ENCODE results near the gene NR2F2.

DNA sequence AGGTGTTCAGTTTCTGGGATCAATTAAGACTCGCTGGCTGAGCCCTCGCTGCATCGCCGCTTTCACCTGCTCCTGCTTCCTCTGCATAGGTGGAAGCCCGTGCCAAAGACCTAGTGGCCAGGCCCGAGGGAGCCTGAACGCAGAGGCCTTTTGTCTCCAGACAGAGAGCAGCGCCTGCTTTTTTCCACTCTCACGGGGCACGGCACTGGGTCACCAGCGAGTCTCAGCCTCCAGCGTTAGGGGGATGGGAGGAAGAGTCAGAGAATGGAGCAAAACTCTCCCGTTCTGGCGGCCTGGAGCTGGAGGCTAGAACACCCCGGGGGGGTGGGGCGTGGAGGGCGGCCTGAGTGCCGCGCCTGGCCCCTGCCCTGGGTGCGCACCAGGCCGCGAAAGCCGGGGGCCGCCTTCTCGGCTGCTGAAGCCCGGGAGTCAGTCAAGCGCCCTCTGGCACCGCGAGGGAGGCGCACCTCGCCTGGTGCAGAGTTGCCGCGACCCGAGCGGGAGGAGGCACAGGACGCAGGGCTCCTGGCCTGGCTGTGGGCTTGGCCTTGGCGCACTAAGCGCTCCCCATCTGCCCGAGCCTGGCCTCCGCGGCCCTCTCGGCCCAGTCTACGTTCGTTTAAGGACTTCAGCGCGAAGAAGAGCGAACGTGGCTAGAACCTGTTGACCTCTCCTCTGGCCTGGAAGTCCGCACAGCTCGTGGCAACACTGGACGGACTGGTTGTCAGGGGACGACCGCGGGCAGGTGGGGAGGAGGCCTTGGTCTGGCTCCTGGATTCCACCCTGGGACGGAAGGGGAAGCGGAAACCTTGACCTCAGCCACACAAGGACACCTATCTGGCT lies 21.5 kb downstream of the NR2F2 start:
- TF ChIP-seq, protein P1, sequence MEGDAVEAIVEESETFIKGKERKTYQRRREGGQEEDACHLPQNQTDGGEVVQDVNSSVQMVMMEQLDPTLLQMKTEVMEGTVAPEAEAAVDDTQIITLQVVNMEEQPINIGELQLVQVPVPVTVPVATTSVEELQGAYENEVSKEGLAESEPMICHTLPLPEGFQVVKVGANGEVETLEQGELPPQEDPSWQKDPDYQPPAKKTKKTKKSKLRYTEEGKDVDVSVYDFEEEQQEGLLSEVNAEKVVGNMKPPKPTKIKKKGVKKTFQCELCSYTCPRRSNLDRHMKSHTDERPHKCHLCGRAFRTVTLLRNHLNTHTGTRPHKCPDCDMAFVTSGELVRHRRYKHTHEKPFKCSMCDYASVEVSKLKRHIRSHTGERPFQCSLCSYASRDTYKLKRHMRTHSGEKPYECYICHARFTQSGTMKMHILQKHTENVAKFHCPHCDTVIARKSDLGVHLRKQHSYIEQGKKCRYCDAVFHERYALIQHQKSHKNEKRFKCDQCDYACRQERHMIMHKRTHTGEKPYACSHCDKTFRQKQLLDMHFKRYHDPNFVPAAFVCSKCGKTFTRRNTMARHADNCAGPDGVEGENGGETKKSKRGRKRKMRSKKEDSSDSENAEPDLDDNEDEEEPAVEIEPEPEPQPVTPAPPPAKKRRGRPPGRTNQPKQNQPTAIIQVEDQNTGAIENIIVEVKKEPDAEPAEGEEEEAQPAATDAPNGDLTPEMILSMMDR (IDR thresholded peaks at IDR 0.05; ENCODE audit: borderline replicate concordance, extremely low read depth, low read length, poor library complexity, severe bottlenecking), result no peak
- no peak for TF ChIP-seq EZH2 (IDR thresholded peaks at IDR 0.05; ENCODE audit: borderline replicate concordance, low read depth, low read length, severe bottlenecking)

All from DND-41 (cell line).